ENCODE measurements around the gene EIF1. TPM values are rescaled to one million over a fixed set of nuclear protein-coding genes. Genes with fewer than 3 reads are reported as not detected.
A peak's percentile ranks its signal among the peaks of the same experiment; 100 is the strongest.

The EIF1 gene
- total RNA-seq, 1 experiment from 2014 or later = 651 TPM

DNA sequence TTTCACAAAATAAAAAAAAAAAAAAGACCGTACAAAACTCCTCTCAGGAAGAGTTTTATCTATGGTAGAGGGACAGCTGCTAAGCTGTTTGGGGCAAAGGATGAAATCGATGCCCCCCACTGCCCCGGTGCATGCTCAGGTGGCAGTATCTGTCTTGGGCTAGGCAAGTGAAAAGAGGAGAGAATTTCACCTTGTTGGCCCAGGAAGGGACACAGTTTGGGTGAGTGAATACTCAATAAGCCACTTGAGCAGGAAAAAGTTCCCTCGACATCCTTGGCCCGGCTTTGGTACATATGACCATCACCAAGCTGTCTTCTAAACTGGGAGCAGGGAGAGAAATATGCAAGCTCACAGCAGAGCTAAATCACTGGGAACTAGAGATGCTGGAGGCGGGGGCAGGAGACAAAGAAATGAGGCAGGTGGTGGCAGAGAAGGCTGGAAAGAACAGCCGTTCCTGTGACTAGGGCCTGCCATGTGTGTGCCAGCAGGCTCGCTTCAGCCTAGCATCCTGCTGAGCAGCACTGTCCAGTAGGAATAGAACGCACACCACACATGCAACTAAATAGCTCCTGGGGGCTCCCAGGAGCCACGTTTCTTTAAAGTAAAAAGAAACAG, 8.2 kb upstream of the EIF1 start:
- TF ChIP-seq CTCF (conservative IDR thresholded peaks at IDR 0.05) = no peak
- no peaks in the 10 kb centered on the region for H3K79me1 ChIP-seq (ENCODE audit: insufficient read depth, low read depth, low read length, poor library complexity, severe bottlenecking)
- no peak overlapping the region for H2BK5ac ChIP-seq (ENCODE audit: insufficient read length, low read length)
- no peak overlapping the region for H3K4me2 ChIP-seq (ENCODE audit: insufficient read depth, insufficient read length, low read length)
- H3K4me1 ChIP-seq (ENCODE audit: insufficient read depth, low read length) = peaks cover 3% of the 10 kb centered on the region; the same call in 1 of the 2 replicates
- H2AK5ac ChIP-seq (ENCODE audit: insufficient read length, low read length) = no peak overlapping the region
- H2BK15ac ChIP-seq (ENCODE audit: low read depth, low read length) = no peak overlapping the region
- Mint-ChIP-seq H3K27me3 (ENCODE audit: low read depth) (peaks cover 7% of the 10 kb centered on the region), H3K36me3 (ENCODE audit: insufficient read depth in 1 of 3, low read depth in 3 of 3) (peaks cover 0 to 5% (median 0%) of the 10 kb centered on the region in 3 experiments; a peak in 3 of 7 replicates), H3K27ac (peak overlapping the region in 1 of 3 experiments; percentile 75; a peak in 1 of 7 replicates), H3K4me1 (peaks cover 29 to 49% of the 10 kb centered on the region in 2 experiments), H3K9me3 (peaks cover 7% of the 10 kb centered on the region in 2 experiments; a peak in 2 of 5 replicates), H3K4me3 (no peak overlapping the region; a peak in 1 of 5 replicates)
- no peak overlapping the region for H3K23ac ChIP-seq (ENCODE audit: insufficient read length, low read depth, low read length)
- no peak overlapping the region for H2BK12ac ChIP-seq (ENCODE audit: insufficient read length, low read depth, low read length)
- no peaks in the 10 kb centered on the region for H3K9me3 ChIP-seq (ENCODE audit: control insufficient read depth, low read depth, low read length)
- no peak overlapping the region for H3T11ph ChIP-seq (ENCODE audit: low read length)
- no peak overlapping the region for H3K9ac ChIP-seq (ENCODE audit: extremely low read depth, insufficient read length, low read length)
- no peak overlapping the region for H2BK120ac ChIP-seq (ENCODE audit: low read depth, low read length, poor library complexity, severe bottlenecking)
- H4K8ac ChIP-seq (replicated peaks; ENCODE audit: insufficient read length, low read depth, low read length) = no peak overlapping the region
- no peaks in the 10 kb centered on the region for H3K27me3 ChIP-seq (ENCODE audit: insufficient read depth, low read length)
- H4K20me1 ChIP-seq (ENCODE audit: control insufficient read depth, insufficient read depth, insufficient read length) = no peaks in the 10 kb centered on the region
- H3K23me2 ChIP-seq (ENCODE audit: insufficient read length, low read depth, low read length, poor library complexity, severe bottlenecking) = peaks cover 3% of the 10 kb centered on the region
- H3K79me2 ChIP-seq (ENCODE audit: insufficient read depth, low read length) = no peaks in the 10 kb centered on the region
- no peak overlapping the region for H4K91ac ChIP-seq (ENCODE audit: insufficient read length, low read depth, low read length)
- H2BK20ac ChIP-seq (ENCODE audit: low read depth, low read length, poor library complexity, severe bottlenecking) = no peak overlapping the region
- H3K27ac ChIP-seq (ENCODE audit: insufficient read length, low read depth, low read length) = no peak overlapping the region
- peak overlapping the region; percentile 15 for H3K18ac ChIP-seq (ENCODE audit: insufficient read length, low read depth, low read length)
- H3K14ac ChIP-seq (ENCODE audit: insufficient read depth, low read length) = no peak overlapping the region
- no peak overlapping the region for H4K5ac ChIP-seq (ENCODE audit: insufficient read length, low read depth, low read length)
- H2AFZ ChIP-seq (ENCODE audit: low read length) = no peak overlapping the region
- H3K4ac ChIP-seq (ENCODE audit: low read depth, low read length) = no peak overlapping the region
- H3K56ac ChIP-seq (ENCODE audit: insufficient read length, low read depth, low read length) = no peak overlapping the region
- DNase-seq = no peak
- WGBS (ENCODE audit: extremely low coverage, insufficient read length, low lambda C conversion rate) = no CpG with 5 or more reads among the region's 10 CpGs
